ENCODE measurements around the gene PLPP3.

DNA sequence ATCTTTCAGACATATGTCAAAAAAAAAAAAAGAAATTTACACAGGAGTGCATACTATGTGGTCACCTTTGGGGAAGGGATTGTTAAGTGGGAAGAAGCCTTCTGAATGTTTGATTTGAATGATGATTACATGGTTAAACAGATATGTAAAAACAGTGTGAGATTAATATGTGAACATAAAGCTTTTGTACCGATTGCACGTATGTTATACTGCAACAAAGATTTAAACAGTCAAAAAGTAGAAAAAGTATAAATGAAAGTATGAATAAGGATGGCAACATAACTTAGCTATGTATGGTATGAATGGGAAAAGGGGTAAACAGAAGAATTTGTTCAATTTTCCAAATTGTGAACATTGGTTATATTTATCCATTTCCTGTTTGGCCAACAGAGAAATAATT lies 10.0 kb upstream of the PLPP3 start:
- no peak for TF ChIP-seq POLR2AphosphoS5 (IDR thresholded peaks at IDR 0.05; ENCODE audit: low read depth, low read length)
- no peak for TF ChIP-seq SIN3A (IDR thresholded peaks at IDR 0.05; ENCODE audit: borderline replicate concordance, insufficient read depth, low read length)
- TF ChIP-seq TAF1 (IDR thresholded peaks at IDR 0.05; ENCODE audit: borderline replicate concordance, insufficient read depth, low read length): no peak

Measured in PFSK-1 (cell line).